HG03103 (cell line): ENCODE measurements around the gene GJA3.

Source experiments
- ATAC-seq: cut with Tn5 transposase; IDR thresholded peaks from one replicate; pipeline ENCODE4 v1.9.1; 2021; ENCODE audit warnings: low read depth; ENCODE audit not compliant: unreplicated experiment

The GJA3 gene

DNA sequence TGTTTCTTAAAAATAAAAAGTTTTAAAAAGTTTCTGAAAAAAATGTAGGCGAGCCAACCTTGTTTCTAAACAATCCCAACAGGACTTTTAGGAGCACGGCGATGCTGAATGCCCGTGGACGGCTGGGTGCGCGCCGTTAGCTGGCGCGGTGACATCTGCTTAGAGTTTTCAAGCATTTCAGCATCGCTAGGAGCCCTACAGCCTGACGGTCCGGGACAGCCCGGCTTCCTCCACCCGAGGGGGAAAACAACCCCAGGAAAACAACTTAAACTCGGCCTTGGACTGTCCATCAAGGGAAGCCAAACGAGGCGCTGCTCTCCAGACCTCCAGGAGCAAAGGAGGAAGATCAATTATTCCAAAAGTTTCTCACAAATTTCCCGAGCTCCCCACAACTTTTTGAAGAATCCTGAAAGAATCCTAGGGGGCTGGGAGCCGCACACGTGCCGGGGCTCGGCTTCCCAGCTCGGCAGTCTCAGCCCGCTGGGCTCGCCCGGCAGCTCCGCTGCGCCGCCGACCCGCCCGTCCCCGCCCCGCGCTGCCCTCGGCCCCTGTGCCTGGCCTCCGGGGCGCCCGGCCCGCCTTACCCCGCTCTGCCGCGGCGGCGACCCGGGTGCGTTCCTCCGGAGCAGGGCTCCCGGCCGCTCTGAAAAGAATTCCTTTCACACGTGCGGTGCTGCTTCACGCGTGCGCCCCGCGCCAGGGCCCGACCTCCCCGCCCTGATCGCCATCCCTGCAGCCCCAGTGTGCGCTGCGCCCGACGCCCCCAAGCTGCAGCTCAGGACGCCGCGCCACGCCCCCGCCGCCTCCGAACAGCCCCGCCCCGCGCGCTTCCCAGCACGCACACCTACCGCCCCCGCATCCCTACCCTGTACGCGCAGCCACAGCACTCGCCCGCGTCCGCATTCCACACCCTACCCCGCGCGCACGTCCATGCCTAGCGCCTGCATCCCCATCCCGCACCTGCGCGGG lies at the start of gene GJA3:
TSS of gene GJA3 (minus strand) at position 747 of the 969 bp plus-strand sequence. CDS start 17,764 bp downstream, outside the sequence.
- peak; percentile 54 for ATAC-seq

DNA sequence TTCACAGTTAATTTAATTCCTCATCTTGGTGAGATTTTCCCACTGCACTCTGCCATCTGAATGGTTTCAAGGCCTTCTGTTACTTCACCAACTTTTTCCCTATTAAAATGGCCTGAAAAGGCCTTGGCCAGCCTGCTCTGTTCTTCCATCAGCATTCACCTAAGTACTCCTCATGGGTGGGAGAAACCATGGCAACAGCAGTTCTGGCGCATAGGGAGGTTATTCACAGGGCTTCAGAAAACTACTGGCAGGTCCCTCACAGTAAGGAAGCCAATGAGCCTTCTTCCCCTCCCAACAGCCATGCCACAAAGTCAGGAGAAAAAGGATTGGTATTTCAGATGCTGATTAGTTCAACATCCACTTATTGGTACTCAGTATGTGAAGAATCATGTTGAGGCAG lies 49.1 kb upstream of the GJA3 start:
- no peak for ATAC-seq

DNA sequence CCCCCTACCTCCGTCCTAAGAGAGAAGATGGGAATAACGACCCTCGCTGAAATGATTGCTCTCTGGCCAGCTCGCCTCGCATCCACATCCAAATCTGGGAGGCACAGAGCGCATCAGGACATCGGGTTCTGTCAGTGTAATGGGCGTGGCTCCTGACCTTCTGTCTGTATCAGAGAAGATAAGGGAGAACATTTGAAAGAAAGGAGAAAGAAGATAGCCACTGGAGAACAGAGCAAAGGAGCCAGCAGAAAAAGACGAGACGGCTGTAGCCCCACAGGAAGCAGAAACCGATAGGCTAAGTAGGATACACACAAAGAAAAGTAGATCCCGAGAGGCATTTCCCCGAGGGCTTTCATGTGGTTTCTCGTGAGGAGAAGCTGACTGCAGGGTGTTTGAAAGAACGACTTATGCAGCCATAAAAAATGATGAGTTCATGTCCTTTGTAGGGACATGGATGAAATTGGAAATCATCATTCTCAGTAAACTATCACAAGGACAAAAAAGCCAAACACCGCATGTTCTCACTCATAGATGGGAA lies 45.9 kb upstream of the GJA3 start:
- no peak for ATAC-seq

DNA sequence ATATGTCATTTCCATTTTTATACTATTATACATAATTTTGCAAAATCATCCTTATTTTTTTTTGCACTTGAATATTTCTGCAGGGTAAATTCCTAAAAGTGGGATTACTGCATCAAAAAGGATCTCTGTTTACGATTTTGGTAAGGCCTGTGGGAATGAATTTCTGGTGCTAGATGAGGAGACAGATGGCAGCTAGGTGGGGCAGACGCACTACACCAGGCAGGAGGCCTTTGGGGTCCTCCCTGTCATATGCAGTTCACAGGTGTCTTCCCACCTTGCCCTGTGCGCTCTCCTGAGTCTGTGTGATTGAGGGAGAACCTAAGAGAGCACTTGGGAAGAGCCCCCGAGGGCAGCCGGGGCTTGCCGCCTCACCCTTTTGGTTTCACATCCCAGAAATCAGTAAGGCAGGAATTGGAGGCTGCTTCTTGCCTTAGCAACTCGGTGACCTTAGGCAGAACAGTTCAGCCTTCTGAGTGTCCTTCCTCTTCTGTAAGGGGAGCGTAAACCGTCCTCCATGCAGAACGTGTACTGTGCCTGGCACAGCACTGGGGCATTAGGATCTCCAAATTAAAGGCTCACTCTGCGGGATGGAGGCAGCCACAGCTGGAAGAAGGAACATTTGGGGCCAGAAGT lies 45.3 kb upstream of the GJA3 start:
- no peak for ATAC-seq

DNA sequence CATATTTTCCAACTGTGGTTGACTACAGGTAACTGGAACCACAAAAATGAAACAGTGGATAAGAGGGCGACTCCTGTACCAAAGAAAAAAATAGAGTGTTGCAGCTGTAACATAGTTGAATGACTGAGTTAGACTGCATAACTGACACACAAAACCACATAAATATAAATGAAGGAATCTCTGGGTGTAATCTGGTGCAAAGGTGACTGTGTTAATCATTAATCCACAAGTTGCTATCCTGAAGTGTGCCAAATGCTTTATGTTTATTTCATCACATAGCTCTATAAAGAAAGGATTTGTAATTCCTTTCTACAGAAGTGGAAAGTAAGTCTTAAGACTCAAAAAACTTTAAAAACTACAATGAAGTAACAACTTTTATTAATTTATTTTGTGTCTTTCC lies 37.9 kb upstream of the GJA3 start:
- ATAC-seq, result no peak

DNA sequence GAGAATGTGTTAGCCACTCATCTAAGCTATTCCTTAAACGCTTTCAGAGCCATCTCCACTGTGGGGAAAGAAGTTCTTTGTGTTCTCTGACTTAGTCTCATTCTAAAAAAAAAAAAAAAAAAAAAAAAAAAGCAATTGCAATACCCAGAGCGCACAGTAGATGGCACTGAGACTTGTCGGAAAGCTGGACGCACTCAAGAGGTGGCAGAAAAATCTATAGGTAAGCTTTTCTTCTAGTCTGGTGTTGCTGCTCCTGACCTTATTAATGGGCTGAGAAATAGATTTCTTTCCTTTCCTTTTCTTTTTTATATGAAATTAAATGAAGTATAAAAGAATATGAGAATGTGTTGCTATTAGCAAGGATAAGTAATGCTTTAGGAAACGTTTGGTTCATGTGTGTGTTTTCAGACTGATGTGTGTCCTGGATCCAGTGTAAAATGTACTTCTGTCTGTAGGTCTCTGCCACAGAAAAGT lies 36.5 kb upstream of the GJA3 start:
- ATAC-seq, result no peak

DNA sequence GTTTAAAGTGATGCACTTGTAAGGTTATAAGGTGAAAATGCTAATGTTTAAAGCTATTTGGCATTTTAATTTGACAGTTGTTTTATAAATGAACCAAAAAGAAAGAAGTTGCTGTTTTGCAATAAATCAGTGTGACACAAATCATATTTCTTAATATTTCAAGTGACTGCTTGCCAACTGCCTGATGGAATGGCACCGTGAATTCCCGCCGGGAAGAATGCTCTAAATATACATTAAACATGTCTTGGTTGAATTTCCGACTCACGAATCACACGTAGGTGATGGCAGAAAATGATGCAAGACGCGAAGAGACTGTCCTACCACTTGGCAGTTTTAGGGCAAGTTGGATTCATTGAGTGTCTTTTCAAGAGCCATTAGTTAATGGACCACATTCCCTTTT lies 34.9 kb upstream of the GJA3 start:
- no peak for ATAC-seq

DNA sequence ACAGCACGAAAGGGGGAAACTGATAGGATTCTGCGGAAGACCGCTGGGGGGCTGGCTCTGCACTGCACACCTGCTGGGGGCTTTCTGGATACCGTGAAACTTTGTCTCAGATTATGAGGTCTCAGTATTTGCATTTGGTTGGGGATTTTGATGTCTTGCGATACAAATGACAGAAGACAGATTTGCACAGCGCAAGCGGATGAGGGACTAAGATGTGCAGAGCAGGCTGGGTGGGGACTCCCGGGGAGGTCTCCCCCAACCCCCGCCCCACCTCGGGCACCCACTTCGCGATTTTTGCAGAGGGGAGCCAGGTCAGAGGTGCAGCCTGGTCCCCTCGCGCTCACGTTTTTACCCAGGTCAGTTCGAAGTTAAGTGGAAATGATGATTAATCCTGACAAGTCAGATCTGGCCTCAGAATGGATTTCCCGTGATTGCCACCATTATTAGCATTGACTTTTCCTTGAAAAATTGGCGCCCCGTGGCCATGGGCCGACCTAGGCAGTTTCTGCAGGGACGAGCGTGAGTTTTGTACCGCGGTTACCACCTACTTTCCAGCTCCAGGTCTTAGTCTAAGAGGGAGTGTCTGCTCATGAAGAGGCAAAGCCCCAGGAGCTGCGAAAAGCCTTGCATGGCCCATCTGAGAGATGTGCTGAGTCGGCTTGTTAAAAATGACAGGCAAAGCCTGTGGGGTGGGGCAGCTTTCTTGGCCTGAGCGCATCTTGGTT lies 33.2 kb upstream of the GJA3 start:
- no peak for ATAC-seq

DNA sequence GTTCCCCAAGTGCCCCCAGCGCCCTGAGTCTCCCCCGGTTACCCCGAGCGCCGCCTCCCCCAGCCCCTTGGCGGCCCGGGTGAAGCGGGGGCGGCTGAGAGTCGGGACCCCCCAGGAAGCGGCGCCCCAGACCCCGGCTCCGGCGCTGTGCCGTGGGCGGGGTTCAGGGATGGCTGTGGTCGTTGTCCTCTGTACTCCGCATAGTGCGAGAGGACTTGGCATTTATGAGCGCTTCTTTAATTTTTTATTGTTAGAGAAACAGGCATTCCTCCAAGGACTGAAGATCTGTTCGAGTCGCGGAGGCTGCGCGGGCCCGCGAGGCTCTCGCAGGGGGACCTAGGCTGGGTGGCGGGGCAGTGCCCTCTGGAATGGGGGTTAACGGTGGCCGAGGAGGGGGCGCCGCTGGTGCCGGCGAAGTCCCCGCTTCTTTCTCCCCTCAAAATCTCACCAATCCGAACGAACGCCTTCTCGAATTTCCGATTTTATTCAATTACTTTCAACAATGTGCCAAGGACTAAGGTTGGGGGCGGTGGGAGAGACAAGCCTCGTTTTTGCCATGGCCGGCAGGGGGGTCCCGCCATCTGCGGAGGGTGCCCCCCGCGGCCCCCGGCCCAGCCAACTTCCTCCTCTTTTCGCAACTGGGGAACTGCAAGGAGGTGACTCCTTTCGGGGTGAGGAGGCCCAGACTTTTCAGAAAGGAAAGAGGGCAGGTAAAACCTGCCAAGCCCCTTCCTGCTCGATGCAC lies 32.5 kb upstream of the GJA3 start:
- no peak for ATAC-seq

DNA sequence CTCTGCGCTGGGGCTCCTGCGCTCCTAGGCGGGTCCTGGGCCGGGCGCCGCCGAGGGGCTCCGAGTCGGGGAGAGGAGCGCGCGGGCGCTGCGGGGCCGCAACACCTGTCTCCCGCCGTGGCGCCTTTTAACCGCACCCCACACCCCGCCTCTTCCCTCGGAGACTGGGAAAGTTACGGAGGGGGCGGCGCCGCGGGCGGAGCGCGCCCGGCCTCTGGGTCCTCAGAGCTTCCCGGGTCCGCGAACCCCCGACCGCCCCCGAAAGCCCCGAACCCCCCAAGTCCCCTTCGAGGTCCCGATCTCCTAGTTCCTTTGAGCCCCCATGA lies 31.9 kb upstream of the GJA3 start, which contains the start of gene GJB2:
TSS of gene GJB2 (minus strand) at position 103 of the 326 bp plus-strand sequence. CDS start 3,357 bp downstream, outside the sequence.
- no peak for ATAC-seq

DNA sequence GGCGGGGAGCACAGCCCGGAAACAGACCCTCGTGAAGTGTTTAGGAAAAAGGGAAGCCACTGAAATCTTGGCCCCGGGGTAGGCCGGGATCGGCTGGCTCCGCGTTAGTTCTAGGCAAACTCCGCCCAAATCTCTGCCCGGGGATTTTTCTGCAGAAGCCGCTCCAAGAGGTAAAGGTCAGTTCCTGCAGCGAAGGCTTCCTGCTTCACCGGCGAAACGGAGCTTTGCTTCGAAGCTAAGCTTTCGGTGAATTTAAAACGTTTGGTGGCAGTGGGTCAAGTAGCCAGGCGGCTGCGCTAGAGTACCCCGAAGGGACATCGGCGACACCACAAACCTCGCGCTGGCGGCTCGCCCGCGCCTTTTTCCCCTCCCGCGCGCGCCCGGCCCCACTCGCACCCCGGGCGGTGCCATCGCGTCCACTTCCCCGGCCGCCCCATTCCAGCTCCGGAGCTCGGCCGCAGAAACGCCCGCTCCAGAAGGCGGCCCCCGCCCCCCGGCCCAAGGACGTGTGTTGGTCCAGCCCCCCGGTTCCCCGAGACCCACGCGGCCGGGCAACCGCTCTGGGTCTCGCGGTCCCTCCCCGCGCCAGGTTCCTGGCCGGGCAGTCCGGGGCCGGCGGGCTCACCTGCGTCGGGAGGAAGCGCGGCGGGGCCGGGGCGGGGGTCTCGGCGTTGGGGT lies 31.4 kb upstream of the GJA3 start:
- no peak for ATAC-seq

DNA sequence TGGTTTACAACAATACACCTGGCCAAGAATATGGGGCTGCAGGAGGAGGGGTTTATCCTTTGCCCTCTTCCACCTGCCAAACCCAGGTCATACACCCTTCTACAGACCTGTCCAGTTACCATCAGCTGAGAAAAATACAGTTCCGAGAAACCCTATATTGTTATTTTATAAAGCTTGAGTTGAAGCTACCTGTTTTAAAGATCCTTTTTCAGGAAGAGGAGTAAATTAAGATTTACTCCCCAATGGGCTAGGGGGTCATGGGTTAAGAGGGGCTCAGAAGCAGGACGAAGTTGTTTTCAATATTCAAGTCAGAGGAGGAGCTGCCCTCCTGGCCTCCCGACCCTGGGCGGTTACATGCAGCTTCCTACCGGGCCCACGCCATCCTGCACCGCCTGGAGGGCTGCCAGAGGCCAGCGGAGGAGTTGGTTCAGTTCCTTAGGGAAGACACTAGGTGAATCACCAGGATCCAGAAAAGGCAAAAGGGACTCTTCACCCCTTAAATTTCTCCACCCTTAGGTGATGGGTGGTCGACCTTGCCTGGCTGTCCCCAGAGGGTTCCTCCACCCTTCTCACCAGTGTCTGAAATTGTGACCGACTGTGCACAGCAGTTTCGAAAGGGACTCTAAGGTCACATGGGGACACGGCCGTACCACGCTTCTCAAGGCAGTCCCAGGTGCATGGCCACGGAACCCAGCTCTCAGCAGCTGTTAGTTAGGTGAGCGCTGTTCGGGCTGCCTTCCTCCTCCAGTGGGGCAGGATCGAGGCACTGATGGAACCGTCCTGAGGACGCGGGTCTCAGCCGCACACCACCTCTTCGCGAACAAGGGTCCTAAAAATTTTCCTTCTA lies 30.7 kb upstream of the GJA3 start:
- no peak for ATAC-seq

DNA sequence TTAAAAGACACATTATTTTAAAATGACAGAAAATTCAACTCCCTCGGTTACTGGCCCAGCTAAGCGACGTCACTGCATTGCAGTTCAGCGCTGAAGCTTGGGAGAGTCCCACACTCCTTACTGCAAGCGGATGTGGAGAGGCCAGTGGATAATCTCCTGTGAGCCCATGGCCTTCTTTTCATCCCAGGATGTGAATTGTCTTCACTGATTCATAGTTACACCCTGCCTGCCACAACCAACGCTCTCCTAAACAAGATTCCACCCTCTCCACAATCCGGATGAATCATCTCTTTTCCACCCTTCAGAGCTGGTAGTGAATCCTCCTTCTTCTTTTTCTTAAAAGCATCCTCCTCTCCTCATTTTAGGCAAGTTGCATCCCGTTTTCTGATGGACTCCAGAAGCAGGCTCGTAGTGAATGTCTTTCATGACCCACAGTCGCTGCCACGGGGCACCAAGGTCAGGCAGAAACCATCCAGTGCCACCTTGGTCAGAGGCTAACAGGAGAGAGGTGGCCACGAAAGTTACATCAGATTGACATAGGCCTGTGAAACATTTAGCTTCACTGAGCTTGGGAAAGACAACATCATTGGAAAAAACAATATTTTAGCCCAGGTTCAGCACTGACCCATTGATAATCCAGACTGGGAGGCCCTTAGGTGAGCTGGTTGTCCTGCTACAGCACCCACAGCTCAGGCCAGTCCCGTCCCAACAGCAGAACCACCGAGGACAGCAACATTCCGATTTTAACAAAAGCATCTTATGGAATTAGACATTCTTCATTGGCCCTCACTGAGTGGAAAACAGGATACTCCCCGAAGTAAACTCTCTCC lies 29.8 kb upstream of the GJA3 start:
- no peak for ATAC-seq

DNA sequence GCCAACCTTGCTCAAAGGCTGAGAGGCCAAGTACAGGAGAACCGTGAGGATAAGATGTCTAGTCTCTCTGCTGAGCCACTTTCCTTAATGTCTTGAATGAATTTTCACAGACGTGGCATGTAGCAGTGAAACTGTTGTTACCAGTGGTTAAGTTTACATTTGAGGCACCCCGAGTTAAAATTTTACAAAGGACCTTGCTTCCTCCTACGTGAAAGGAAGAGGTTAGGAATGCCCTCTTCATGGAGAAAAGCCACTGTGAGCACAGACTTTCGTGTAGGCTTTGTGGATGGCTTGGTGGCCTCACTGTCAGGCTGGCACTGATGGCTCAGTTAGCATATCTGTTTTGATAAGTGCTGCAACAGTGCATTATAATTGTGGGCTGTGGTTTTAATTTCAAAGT lies 29.2 kb upstream of the GJA3 start:
- ATAC-seq, result no peak

DNA sequence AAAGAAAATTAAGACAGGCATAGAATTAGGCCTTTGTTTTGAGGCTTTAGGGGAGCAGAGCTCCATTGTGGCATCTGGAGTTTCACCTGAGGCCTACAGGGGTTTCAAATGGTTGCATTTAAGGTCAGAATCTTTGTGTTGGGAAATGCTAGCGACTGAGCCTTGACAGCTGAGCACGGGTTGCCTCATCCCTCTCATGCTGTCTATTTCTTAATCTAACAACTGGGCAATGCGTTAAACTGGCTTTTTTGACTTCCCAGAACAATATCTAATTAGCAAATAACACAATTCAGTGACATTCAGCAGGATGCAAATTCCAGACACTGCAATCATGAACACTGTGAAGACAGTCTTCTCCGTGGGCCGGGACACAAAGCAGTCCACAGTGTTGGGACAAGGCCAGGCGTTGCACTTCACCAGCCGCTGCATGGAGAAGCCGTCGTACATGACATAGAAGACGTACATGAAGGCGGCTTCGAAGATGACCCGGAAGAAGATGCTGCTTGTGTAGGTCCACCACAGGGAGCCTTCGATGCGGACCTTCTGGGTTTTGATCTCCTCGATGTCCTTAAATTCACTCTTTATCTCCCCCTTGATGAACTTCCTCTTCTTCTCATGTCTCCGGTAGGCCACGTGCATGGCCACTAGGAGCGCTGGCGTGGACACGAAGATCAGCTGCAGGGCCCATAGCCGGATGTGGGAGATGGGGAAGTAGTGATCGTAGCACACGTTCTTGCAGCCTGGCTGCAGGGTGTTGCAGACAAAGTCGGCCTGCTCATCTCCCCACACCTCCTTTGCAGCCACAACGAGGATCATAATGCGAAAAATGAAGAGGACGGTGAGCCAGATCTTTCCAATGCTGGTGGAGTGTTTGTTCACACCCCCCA lies 28.1 kb upstream of the GJA3 start:
- ATAC-seq, result no peak

DNA sequence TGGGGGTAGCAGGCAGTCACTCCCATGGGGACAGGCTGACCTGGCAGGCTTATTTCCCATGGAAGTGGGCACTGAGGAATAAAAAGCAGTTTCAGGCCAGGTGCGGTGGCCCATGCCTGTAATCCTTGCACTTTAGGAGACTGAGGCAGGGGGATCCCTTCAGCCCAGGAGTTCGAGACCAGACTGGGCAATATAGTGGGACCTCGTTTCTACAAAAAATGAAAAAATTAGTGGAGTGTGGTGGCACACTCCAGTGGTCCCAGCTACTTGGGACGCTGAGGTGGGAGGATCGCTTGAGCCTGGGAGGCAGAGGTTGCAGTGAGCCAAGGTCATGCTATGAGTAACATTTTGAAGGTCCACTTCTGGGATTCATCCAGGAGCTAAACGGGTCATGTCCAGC lies 25.9 kb upstream of the GJA3 start:
- no peak for ATAC-seq
